DOHH2 (cell line): ENCODE measurements around the gene NTMT1.
"Not testable (repeated sequence)": the region's sequence is repeated elsewhere in the genome, so short reads cannot be mapped to it uniquely, and the experiment has no call there.

Source experiments
- H3F3A ChIP-seq: fragments of 200-600 bp; sonication (generic), shearing (Covaris generic); 2 replicates; pipeline ENCODE4 v1.6.0; 2016; ENCODE audit warnings: antibody characterized with exemption, mild to moderate bottlenecking; ENCODE audit not compliant: control insufficient read depth, insufficient read depth
- H3K27ac ChIP-seq: fragments of 200-600 bp; sonication (generic); 2 replicates; pipeline ENCODE4 v1.5.1; 2014; ENCODE audit warnings: low read depth, mild to moderate bottlenecking, low read length, moderate library complexity
- H3K27me3 ChIP-seq: fragments of 200-600 bp; sonication (generic); 2 replicates; pipeline ENCODE4 v1.6.1; 2014; ENCODE audit warnings: mild to moderate bottlenecking, low read length, mixed read lengths; ENCODE audit not compliant: control insufficient read depth
- H3K36me3 ChIP-seq: fragments of 200-600 bp; sonication (generic); 2 replicates; pipeline ENCODE4 v1.6.1; 2014; ENCODE audit warnings: mild to moderate bottlenecking, low read length, moderate library complexity, mixed read lengths; ENCODE audit not compliant: control insufficient read depth
- H3K4me1 ChIP-seq: fragments of 200-600 bp; sonication (generic); 2 replicates; pipeline ENCODE4 v1.6.1; 2014; ENCODE audit warnings: mild to moderate bottlenecking, low read length, mixed read lengths; ENCODE audit not compliant: control insufficient read depth
- H3K4me2 ChIP-seq: fragments of 200-600 bp; sonication (generic); 2 replicates; pipeline ENCODE4 v1.6.0; 2014; ENCODE audit warnings: mild to moderate bottlenecking, low read length, moderate library complexity
- H3K4me3 ChIP-seq: fragments of 200-600 bp; sonication (generic); 2 replicates; pipeline ENCODE4 v1.5.1; 2014; ENCODE audit warnings: mild to moderate bottlenecking, low read length, mixed read lengths
- H3K79me2 ChIP-seq: fragments of 200-600 bp; sonication (generic); 2 replicates; pipeline ENCODE4 v1.6.1; 2014; ENCODE audit warnings: mild to moderate bottlenecking, low read length, mixed read lengths; ENCODE audit not compliant: control insufficient read depth
- H3K9me2 ChIP-seq: fragments of 200-600 bp; sonication (generic); replicated peaks from 2 replicates; pipeline ENCODE4 v1.6.1; 2014; ENCODE audit warnings: mild to moderate bottlenecking, low read length, mixed read lengths; ENCODE audit not compliant: control insufficient read depth
- H3K9me3 ChIP-seq: fragments of 200-600 bp; sonication (generic); 2 replicates; pipeline ENCODE4 v1.6.1; 2014; ENCODE audit warnings: antibody characterized with exemption, low read length, mixed read lengths; ENCODE audit not compliant: control insufficient read depth, insufficient read depth
- H4K20me1 ChIP-seq: fragments of 200-600 bp; sonication (generic); 2 replicates; pipeline ENCODE4 v1.6.0; 2014; ENCODE audit warnings: low read depth, mild to moderate bottlenecking, antibody characterized with exemption, low read length, moderate library complexity; ENCODE audit not compliant: control insufficient read depth, insufficient read depth
- CTCF ChIP-seq: fragments of 200-600 bp; sonication (generic); IDR thresholded peaks from one replicate; pipeline ENCODE4 v1.5.1; 2014; ENCODE audit warnings: antibody characterized with exemption, mild to moderate bottlenecking, low read depth, low read length; ENCODE audit not compliant: poor library complexity, severe bottlenecking
- EZH2phosphoT487 ChIP-seq: fragments of 200-600 bp; sonication (generic); IDR thresholded peaks from 2 replicates; pipeline ENCODE4 v1.6.1; 2017; ENCODE audit warnings: borderline replicate concordance, mild to moderate bottlenecking, antibody characterized with exemption, low read length, moderate library complexity, mixed read lengths

NTMT1 gene

DNA sequence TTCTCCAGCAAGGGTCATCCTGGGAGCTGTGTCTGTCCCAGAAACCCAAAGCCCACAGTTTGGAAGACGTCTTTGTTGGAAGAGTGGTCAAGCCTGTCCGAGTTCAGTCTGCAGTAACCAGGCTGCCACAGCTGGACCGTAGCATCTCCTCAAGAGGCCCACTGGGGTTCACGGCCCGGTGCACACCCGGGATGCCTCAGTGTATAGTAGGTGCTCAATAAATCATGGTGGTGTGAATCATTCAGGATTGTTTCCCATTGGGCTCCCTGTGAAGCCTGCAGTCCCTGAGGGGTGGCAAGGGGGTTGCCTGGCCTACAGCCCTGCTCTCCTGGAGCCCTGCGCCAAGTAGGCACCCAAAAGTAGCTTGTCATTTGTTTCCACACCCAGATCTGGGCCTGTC is 29.2 kb downstream of the NTMT1 start:
- Histone ChIP-seq H3K9me2 (no peaks in the 10 kb centered on the region), H4K20me1 (no peaks in the 10 kb centered on the region), H3K4me3 (no peak overlapping the region), H3K4me1 (no peaks in the 10 kb centered on the region), H3K27me3 (no peaks in the 10 kb centered on the region), H3F3A (no peaks in the 10 kb centered on the region), H3K9me3 (no peaks in the 10 kb centered on the region), H3K36me3 (no peaks in the 10 kb centered on the region), H3K27ac (no peak overlapping the region), H3K79me2 (no peaks in the 10 kb centered on the region), H3K4me2 (no peak overlapping the region)
- TF ChIP-seq EZH2phosphoT487 (no peak), CTCF (no peak)

DNA sequence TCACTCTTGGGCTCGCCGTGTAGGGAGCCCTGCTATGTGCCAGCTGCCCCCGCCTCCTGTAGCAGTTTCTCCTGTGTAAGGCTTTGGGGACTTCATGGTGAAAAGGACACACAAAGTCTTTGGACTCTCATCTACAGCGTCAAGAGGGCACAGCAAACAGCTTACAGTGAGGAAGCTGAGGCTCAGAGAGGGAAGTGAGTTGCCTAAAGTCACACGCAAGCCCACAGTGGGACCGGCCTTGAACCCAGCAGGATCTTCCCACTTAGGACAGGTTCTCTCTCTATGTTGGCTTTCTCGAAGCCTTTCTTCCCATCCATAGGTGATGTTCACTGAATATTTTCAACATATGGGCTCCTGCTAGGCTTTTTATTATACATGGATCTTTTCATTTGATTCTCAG is 29.7 kb downstream of the NTMT1 start:
- no peaks in the 10 kb centered on the region for H3K79me2 ChIP-seq
- H3K4me3 ChIP-seq: no peak overlapping the region
- no peaks in the 10 kb centered on the region for H3K27me3 ChIP-seq
- no peaks in the 10 kb centered on the region for H4K20me1 ChIP-seq
- no peaks in the 10 kb centered on the region for H3F3A ChIP-seq
- H3K36me3 ChIP-seq: no peaks in the 10 kb centered on the region
- TF ChIP-seq EZH2phosphoT487 (no peak), CTCF (no peak)
- no peak overlapping the region for H3K27ac ChIP-seq
- H3K9me2 ChIP-seq: no peaks in the 10 kb centered on the region
- H3K4me2 ChIP-seq: no peak overlapping the region
- no peaks in the 10 kb centered on the region for H3K9me3 ChIP-seq
- no peaks in the 10 kb centered on the region for H3K4me1 ChIP-seq

DNA sequence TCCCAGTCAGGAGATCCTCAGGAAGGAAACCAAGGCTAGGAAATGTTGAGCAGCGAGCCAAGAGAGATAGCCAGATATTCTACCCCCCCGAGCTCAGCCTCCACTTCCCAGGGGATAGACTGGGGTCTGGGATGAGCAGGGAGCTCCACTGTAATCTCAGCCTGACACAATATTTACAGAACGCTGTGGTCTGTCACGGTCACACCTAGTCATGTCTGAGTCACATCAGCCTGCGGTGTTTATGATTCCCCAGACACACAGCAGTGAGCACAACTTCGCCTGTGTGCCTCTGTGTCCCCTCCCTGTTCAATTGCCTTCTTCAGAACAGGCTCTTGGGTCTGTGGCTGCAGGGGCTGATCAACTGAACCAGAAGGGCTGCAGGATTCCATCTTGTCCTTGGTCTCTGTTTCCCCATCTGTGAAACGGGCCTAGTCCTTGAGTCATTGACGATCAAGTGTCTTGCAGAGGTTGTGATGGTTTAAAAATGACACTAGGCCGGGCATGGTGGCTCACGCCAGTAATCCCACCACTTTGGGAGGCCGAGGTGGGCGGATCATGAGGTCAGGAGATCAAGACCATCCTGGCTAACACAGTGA is 30.9 kb downstream of the NTMT1 start:
- no peaks in the 10 kb centered on the region for H3K36me3 ChIP-seq
- H3F3A ChIP-seq: no peaks in the 10 kb centered on the region
- no peak overlapping the region for H3K4me3 ChIP-seq
- no peaks in the 10 kb centered on the region for H3K4me1 ChIP-seq
- no peaks in the 10 kb centered on the region for H3K27me3 ChIP-seq
- no peak for TF ChIP-seq EZH2phosphoT487
- TF ChIP-seq CTCF: no peak
- no peaks in the 10 kb centered on the region for H4K20me1 ChIP-seq
- H3K27ac ChIP-seq: no peak overlapping the region
- no peak overlapping the region for H3K4me2 ChIP-seq
- H3K9me3 ChIP-seq: no peaks in the 10 kb centered on the region
- H3K9me2 ChIP-seq: no peaks in the 10 kb centered on the region
- no peaks in the 10 kb centered on the region for H3K79me2 ChIP-seq

DNA sequence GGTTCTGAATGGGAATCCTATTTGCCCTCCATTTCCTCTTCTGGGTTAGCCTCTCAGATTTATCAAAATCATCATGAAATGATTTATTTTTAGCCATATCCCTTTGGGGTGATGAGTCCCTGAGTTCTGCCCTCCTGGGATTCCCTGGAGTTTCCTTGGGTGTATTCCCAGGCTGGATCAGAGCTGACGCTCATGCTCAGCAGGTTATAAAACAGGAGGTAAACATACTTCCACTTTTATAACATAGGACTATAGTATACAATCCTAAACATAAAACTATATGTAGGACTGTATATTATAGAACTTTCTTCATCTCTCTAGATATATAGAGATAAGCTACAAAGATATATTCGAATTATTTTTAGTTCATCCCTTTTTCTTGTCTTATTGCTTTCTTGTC is 35.1 kb downstream of the NTMT1 start:
- no peaks in the 10 kb centered on the region for H3K9me3 ChIP-seq
- no peak for TF ChIP-seq EZH2phosphoT487
- TF ChIP-seq CTCF: no peak
- H3K79me2 ChIP-seq: no peaks in the 10 kb centered on the region

DNA sequence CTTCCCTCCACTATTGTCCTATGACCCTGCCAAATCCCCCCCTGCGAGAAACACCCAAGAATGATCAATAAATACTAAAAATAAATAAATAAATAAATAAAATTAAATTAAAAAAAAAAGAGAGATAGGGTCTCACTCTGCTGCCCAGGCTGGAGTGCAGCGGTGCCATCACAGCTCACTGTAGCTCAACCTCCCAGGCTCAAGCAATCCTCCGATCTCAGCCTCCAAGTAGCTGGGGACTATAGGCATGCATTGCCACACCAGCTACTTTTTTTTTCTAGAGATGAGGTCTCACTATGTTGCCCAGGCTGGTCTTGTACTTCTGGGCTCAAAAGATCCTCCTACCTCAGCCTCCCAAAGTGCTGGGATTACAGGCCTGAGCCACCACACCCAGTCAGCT is 36.3 kb downstream of the NTMT1 start:
- H3K79me2 ChIP-seq, H3K9me2 ChIP-seq, H3K4me1 ChIP-seq, H3K4me3 ChIP-seq, H4K20me1 ChIP-seq, H3F3A ChIP-seq, H3K36me3 ChIP-seq, H3K27ac ChIP-seq, H3K27me3 ChIP-seq, H3K4me2 ChIP-seq, H3K9me3 ChIP-seq: not testable (repeated sequence)

More for the DNA sequence above, 35.1 kb downstream of the NTMT1 start:
- Histone ChIP-seq H3K4me1 (no peaks in the 10 kb centered on the region), H4K20me1 (no peaks in the 10 kb centered on the region), H3K9me2 (no peaks in the 10 kb centered on the region), H3F3A (no peaks in the 10 kb centered on the region), H3K36me3 (no peaks in the 10 kb centered on the region), H3K27me3 (no peaks in the 10 kb centered on the region), H3K4me2 (no peak overlapping the region), H3K27ac (no peak overlapping the region), H3K4me3 (no peak overlapping the region)
